AG04449 (cell line): ENCODE measurements around the gene PDE4D.

Experiments used
- CTCF ChIA-PET: fragments of 350-600 bp; formaldehyde crosslinking; extraction: SDS; loops from one replicate; lab custom pipeline; 2021; ENCODE audit warnings: antibody characterized with exemption; lab: Yijun Ruan, JAX
- POLR2A ChIA-PET: fragments of 400-600, 350-600 bp; formaldehyde crosslinking; extraction: SDS; loops from one replicate; lab custom pipeline; 2020; ENCODE audit warnings: antibody characterized with exemption, inconsistent platforms; lab: Yijun Ruan, JAX
- DNase-seq: peaks from one replicate; pipeline ENCODE4 v3.0.0-alpha.2; 2010; ENCODE audit warnings: low read depth, low spot score
- H3K4me3 ChIP-seq: 2 replicates; pipeline ENCODE4 v1.5.1; 2011; ENCODE audit warnings: low read depth, mild to moderate bottlenecking, control low read depth, low read length
- TF ChIP-seq, protein P1 (sequence below): IDR thresholded peaks from one replicate; pipeline ENCODE4 v1.5.1; 2011; ENCODE audit warnings: mild to moderate bottlenecking, moderate library complexity, low read length, control low read depth, inconsistent platforms; ENCODE audit not compliant: insufficient read depth; ENCODE audit errors: missing control alignments

The PDE4D gene

DNA sequence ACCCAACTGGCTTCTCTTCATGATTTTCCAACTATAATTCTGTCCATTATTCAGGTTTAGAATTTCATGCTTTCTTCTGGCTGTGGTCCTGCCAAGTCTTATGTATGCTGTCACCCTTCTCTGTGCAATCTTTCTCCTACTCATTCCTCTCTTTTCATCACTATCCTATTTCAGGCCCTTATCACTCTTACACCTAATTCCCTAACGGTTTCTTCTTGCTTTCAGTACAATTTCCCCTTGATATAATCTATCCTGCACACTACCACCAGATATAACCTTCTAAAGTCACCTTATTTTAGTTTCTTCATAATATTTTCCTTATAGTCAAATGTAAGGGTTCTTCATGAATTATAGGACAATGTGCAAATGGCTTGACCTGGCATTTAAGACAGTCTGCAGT, 874.4 kb downstream of the PDE4D start:
- no peak overlapping the region for H3K4me3 ChIP-seq
- POLR2A ChIA-PET: no interaction called here
- CTCF ChIA-PET: interaction anchor here (0.8 to 2.4 kb wide), 6 partner anchors 12 to 157 kb away, joined by 3 to 11 read pairs (median 4); no protein-coding TSS in a partner anchor
- no peak for DNase-seq
- TF ChIP-seq, protein P1, sequence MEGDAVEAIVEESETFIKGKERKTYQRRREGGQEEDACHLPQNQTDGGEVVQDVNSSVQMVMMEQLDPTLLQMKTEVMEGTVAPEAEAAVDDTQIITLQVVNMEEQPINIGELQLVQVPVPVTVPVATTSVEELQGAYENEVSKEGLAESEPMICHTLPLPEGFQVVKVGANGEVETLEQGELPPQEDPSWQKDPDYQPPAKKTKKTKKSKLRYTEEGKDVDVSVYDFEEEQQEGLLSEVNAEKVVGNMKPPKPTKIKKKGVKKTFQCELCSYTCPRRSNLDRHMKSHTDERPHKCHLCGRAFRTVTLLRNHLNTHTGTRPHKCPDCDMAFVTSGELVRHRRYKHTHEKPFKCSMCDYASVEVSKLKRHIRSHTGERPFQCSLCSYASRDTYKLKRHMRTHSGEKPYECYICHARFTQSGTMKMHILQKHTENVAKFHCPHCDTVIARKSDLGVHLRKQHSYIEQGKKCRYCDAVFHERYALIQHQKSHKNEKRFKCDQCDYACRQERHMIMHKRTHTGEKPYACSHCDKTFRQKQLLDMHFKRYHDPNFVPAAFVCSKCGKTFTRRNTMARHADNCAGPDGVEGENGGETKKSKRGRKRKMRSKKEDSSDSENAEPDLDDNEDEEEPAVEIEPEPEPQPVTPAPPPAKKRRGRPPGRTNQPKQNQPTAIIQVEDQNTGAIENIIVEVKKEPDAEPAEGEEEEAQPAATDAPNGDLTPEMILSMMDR: no peak

- DNase-seq: no peak
- TF ChIP-seq, protein P1: no peak
- ChIA-PET POLR2A (no interaction called here), CTCF (interaction anchor here (2.0 to 2.4 kb wide), 2 partner anchors 9 to 18 kb away, joined by 6 to 11 read pairs; no protein-coding TSS in a partner anchor)
- H3K4me3 ChIP-seq: no peak overlapping the region
Measured at GRCh38 chr5:59016925-59017324, 876.6 kb downstream of the PDE4D start.

- H3K4me3 ChIP-seq: no peak overlapping the region
- DNase-seq: no peak
- ChIA-PET CTCF (interaction anchor here (1.1 to 8.5 kb wide), 8 partner anchors 25 to 135 kb away, joined by 3 to 147 read pairs (median 8); no protein-coding TSS in a partner anchor), POLR2A (no interaction called here)
- TF ChIP-seq, protein P1: no peak
Measured at GRCh38 chr5:59008816-59009473, 884.6 kb downstream of the PDE4D start.

DNA sequence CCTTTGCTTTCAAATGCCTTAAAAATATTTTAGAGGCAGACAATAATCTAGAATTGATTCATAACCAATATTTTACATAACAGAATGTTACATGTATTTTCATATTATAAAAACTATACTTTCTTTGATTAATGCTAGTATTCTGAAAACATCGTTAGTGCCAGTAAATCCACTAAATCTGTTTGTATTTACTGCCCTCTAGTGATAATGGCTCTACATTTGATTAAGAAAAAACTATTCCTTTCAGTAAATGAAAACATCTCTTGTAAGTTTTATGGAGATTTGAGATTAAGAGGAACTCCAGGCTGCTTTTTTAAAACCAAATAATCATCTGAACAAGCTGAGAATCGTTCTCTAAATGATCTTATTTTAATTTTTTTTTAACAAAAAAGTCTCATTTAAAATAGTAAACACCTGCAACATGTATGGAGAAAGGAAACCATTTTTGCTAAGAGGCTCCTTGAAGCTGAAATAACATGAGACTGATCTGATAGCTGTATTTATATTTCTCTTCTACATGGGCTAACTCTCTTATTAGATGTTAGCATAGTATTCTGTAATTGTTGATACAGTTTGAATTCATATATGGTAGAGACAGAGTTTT, 886.0 kb downstream of the PDE4D start:
- ChIA-PET CTCF (interaction anchor here (0.6 to 8.5 kb wide), 16 partner anchors 10 to 176 kb away, joined by 3 to 147 read pairs (median 4); no protein-coding TSS in a partner anchor), POLR2A (no interaction called here)
- H3K4me3 ChIP-seq: no peak overlapping the region
- TF ChIP-seq, protein P1: no peak
- DNase-seq: no peak

DNA sequence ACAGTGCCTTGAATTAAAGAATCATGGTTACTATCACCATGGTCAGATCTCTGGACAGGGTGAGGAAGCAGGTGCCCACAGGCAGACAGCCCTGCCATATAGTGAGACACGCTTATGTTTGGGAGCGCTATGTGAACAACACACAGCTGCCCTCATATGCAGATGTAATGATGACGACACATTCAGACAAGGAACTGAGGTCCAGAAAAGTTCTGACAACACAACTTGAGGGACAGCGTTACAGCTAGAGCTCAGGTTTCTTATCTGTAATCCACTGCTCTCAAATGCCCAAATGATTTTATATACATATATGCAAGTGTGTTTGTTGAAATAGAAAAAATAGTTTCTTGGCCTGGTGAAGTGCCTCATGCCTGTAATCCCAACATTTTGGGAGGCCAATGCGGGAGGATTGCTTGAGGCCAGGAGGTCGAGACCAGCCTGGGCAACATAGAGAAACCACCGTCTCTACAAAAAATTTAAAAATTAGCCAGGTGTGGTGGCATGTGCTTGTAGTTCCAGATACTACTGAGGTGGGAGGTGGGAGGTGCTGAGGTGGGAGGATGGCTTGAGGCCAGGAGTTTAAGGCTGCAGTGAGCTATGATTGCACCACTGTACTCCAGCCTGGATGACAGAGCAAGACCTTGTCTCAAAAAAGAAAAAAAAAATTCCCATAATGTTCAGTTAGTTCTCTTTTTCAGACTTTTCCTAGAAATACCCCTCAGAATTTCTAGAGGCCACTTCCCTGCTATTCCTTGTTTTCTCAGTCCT, 887.4 kb downstream of the PDE4D start:
- DNase-seq: no peak
- H3K4me3 ChIP-seq: no peak overlapping the region
- CTCF ChIA-PET: interaction anchor here (0.7 to 8.5 kb wide), 11 partner anchors 10 to 168 kb away, joined by 3 to 147 read pairs (median 4); no protein-coding TSS in a partner anchor
- POLR2A ChIA-PET: no interaction called here
- TF ChIP-seq, protein P1: no peak
